ENCODE measurements around the gene CYP46A1.

- TF ChIP-seq CTCF (IDR thresholded peaks at IDR 0.05; ENCODE audit: low read length): no peak
- TF ChIP-seq EZH2 (IDR thresholded peaks at IDR 0.05; ENCODE audit: borderline replicate concordance, low read length): no peak
Observed at GRCh38 chr14:99675382-99675835, 8.7 kb upstream of the CYP46A1 start.
